ENCODE results near the gene CUBN.

DNA sequence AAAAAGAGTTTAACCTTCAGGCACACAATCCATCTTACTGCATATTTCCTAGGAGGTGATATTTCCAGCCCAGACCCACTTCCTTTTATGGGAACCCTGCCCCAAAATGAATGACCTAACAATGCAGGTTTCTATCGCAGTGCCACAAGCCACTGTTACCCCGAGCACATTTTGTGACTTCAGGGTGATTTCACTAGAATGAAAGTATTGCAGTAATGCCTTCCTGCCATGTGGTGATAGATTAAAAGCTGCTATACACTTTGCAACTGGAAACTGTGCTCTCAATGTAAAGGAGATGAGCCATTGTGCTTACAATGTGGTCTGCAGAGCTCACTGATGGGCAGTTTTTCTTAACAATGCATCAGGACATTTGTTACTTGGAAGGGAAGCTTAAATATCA lies 221.9 kb downstream of the CUBN start:
- no peak for TF ChIP-seq EZH2 (IDR thresholded peaks at IDR 0.05; ENCODE audit: low read length, unreplicated experiment)
- TF ChIP-seq, protein P1, sequence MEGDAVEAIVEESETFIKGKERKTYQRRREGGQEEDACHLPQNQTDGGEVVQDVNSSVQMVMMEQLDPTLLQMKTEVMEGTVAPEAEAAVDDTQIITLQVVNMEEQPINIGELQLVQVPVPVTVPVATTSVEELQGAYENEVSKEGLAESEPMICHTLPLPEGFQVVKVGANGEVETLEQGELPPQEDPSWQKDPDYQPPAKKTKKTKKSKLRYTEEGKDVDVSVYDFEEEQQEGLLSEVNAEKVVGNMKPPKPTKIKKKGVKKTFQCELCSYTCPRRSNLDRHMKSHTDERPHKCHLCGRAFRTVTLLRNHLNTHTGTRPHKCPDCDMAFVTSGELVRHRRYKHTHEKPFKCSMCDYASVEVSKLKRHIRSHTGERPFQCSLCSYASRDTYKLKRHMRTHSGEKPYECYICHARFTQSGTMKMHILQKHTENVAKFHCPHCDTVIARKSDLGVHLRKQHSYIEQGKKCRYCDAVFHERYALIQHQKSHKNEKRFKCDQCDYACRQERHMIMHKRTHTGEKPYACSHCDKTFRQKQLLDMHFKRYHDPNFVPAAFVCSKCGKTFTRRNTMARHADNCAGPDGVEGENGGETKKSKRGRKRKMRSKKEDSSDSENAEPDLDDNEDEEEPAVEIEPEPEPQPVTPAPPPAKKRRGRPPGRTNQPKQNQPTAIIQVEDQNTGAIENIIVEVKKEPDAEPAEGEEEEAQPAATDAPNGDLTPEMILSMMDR (conservative IDR thresholded peaks at IDR 0.05; ENCODE audit: low read depth, low read length) = no peak
- TF ChIP-seq EZH2phosphoT487 (IDR thresholded peaks at IDR 0.05; ENCODE audit: borderline replicate concordance, low read length) = no peak
